B cell (primary cell): ENCODE results near the gene MAD1L1. TPM values are rescaled to one million over a fixed set of nuclear protein-coding genes. Genes with fewer than 3 reads are reported as not detected.
A peak's percentile ranks its signal among the peaks of the same experiment; 100 is the strongest.

Experiments
- ATAC-seq: fragments of 200-7000 bp; cut with Tn5 transposase; one replicate; pipeline ENCODE4 v1.10.0; 2021; ENCODE audit warnings: low read depth, mild to moderate bottlenecking, moderate number of reproducible peaks, moderate library complexity
- CTCF ChIA-PET: fragments of 350-600 bp; sonication (Branson Sonifier 250); formaldehyde crosslinking; loops from one replicate; lab custom pipeline; 2021; ENCODE audit warnings: antibody characterized with exemption, inconsistent platforms; lab: Charles Lee
- POLR2A ChIA-PET: fragments of 350-600 bp; sonication (Branson Sonifier 250); formaldehyde crosslinking; loops from one replicate; lab custom pipeline; 2021; ENCODE audit warnings: antibody characterized with exemption; lab: Charles Lee
- DNase-seq: peaks from one replicate; pipeline ENCODE4 v3.0.0; 2013
- H2AFZ ChIP-seq: 2 replicates; pipeline ENCODE4 v1.6.1; 2012; ENCODE audit warnings: mild to moderate bottlenecking, low read depth, low read length; ENCODE audit not compliant: insufficient read depth, poor library complexity, severe bottlenecking
- H3K27ac ChIP-seq, 2 donors: 1 replicate in 1 of 2; 2 replicates in 1 of 2; pipeline ENCODE4 v1.5.1; 2012 to 2013; ENCODE audit warnings: low read length in 2 of 2, mild to moderate bottlenecking in 2 of 2, moderate library complexity in 1 of 2
- H3K27me3 ChIP-seq, 4 experiments: fragments of 200-600 bp in 1 of 4; sonication (generic) in 1 of 4; replicated peaks in 1 of 4; 1 replicate in 2 of 4; 2 replicates in 2 of 4; pipeline versions ENCODE4 v1.6.1 to v1.7.0; 2013 to 2016; ENCODE audit warnings: low read length in 3 of 4, mild to moderate bottlenecking in 2 of 4, mixed read lengths in 1 of 4, moderate library complexity in 1 of 4; ENCODE audit not compliant: insufficient read depth in 4 of 4, control insufficient read depth in 3 of 4; ENCODE audit errors: control extremely low read depth in 1 of 4
- H3K36me3 ChIP-seq, 2 experiments: replicated peaks in 1 of 2; 1 replicate in 1 of 2; 2 replicates in 1 of 2; pipeline versions ENCODE4 v1.6.1 to v1.7.1; 2013; ENCODE audit warnings: low read length in 1 of 2; ENCODE audit not compliant: insufficient read depth in 2 of 2, control insufficient read depth in 1 of 2; ENCODE audit errors: control extremely low read depth in 1 of 2, extremely low read depth in 1 of 2
- H3K4me1 ChIP-seq, 2 donors: fragments of 200-600 bp in 1 of 2; sonication (generic) in 1 of 2; 1 replicate in 1 of 2; 2 replicates in 1 of 2; pipeline versions ENCODE4 v1.5.1 to v1.6.1; 2013 to 2017; ENCODE audit warnings: low read length in 2 of 2; ENCODE audit not compliant: control insufficient read depth in 2 of 2, insufficient read depth in 2 of 2
- H3K4me2 ChIP-seq: replicated peaks from 2 replicates; pipeline ENCODE3; 2012; ENCODE audit warnings: mild to moderate bottlenecking, low read depth, low read length; ENCODE audit not compliant: poor library complexity, severe bottlenecking
- H3K4me3 ChIP-seq, 5 experiments: fragments of 200-600 bp in 1 of 5; sonication (generic) in 1 of 5; 1 replicate in 3 of 5; 2 replicates in 2 of 5; pipeline versions ENCODE4 v1.5.1 to v1.7.0; 2011 to 2016; ENCODE audit warnings: low read length in 4 of 5, mild to moderate bottlenecking in 4 of 5, low read depth in 2 of 5, control low read depth in 1 of 5, moderate library complexity in 1 of 5; ENCODE audit not compliant: insufficient read depth in 1 of 5; ENCODE audit errors: control extremely low read depth in 1 of 5, extremely low read depth in 1 of 5
- H3K79me2 ChIP-seq: fragments of 200-600 bp; sonication (generic); one replicate; pipeline ENCODE4 v1.6.0; 2016; ENCODE audit warnings: low read length; ENCODE audit not compliant: control insufficient read depth, insufficient read depth
- H3K9ac ChIP-seq: fragments of 200-600 bp; sonication (generic); 2 replicates; pipeline ENCODE4 v1.6.1; 2017; ENCODE audit warnings: mild to moderate bottlenecking, low read length, moderate library complexity
- H3K9me3 ChIP-seq, 3 donors: one replicate each; pipeline versions ENCODE4 v1.6.1 to v1.7.1; 2013; ENCODE audit warnings: low read length in 2 of 3; ENCODE audit not compliant: control insufficient read depth in 2 of 3, insufficient read depth in 1 of 3; ENCODE audit errors: control extremely low read depth in 1 of 3
- H4K20me1 ChIP-seq: 2 replicates; pipeline ENCODE4 v1.6.0; 2012; ENCODE audit warnings: mild to moderate bottlenecking, low read length; ENCODE audit not compliant: insufficient read depth, control insufficient read depth, poor library complexity, severe bottlenecking
- H3K27ac Mint-ChIP-seq: one replicate; pipeline ENCODE4 v1.8.0; 2021; ENCODE audit warnings: mixed read lengths
- H3K27me3 Mint-ChIP-seq: one replicate; pipeline ENCODE4 v1.8.0; 2021; ENCODE audit warnings: mixed read lengths
- H3K4me1 Mint-ChIP-seq: one replicate; pipeline ENCODE4 v1.8.0; 2021; ENCODE audit warnings: mixed read lengths
- H3K4me3 Mint-ChIP-seq: one replicate; pipeline ENCODE4 v1.8.0; 2021; ENCODE audit warnings: mixed read lengths
- H3K9me3 Mint-ChIP-seq: one replicate; pipeline ENCODE4 v1.8.0; 2022; ENCODE audit warnings: mixed read lengths; ENCODE audit not compliant: insufficient read depth
- EZH2 ChIP-seq: IDR thresholded peaks from 2 replicates; pipeline ENCODE4 v1.6.1; 2012; ENCODE audit warnings: borderline replicate concordance, low read depth, mild to moderate bottlenecking, moderate library complexity, low read length; ENCODE audit not compliant: insufficient read depth, poor library complexity, severe bottlenecking
- WGBS: methylation state at CpG from one replicate; pipeline ENCODE4 v1.1.5; 2013; ENCODE audit warnings: missing lambda C conversion rate; ENCODE audit not compliant: insufficient coverage; 5-methylcytosine and 5-hydroxymethylcytosine counted together
- intact Hi-C: fragments of 100-400 bp; cut with micrococcal nuclease; formaldehyde crosslinking; loops from one replicate; pipeline ENCODE4 v1.10.0; 2022
- polyA plus RNA-seq: library from polyadenylated mRNA; depleted of rRNA; stranded (reverse); fragments of >200 nt; gene quantifications from 2 replicates; pipeline ENCODE4 v1.2.3, GENCODE V29; 2012
- total RNA-seq, 2 donors: library from RNA; stranded (reverse); fragments of 120-200 nt in 1 of 2; gene quantifications; 1 replicate in 1 of 2; 2 replicates in 1 of 2; pipeline versions ENCODE4 v1.2.3 to v1.2.4, GENCODE V29; 2013 to 2022
- TF ChIP-seq, protein P1 (sequence below): fragments of 200-600 bp; IDR thresholded peaks from one replicate; pipeline ENCODE4 v1.8.0; 2022; ENCODE audit warnings: antibody characterized with exemption, mild to moderate bottlenecking

The MAD1L1 gene
- total and polyA plus RNA-seq, 2 donors (not counting 1 experiment from before 2014, with no cell fraction given), result 86.7 to 110 TPM

- Mint-ChIP-seq H3K9me3 (no peaks in the 10 kb centered on the region), H3K27me3 (no peaks in the 10 kb centered on the region), H3K27ac (peak overlapping the region; percentile 46), H3K4me3 (no peak overlapping the region), H3K4me1 (peaks cover 33% of the 10 kb centered on the region)
- DNase-seq (no peak), ATAC-seq (peak; percentile 50)
- TF ChIP-seq, protein P1, sequence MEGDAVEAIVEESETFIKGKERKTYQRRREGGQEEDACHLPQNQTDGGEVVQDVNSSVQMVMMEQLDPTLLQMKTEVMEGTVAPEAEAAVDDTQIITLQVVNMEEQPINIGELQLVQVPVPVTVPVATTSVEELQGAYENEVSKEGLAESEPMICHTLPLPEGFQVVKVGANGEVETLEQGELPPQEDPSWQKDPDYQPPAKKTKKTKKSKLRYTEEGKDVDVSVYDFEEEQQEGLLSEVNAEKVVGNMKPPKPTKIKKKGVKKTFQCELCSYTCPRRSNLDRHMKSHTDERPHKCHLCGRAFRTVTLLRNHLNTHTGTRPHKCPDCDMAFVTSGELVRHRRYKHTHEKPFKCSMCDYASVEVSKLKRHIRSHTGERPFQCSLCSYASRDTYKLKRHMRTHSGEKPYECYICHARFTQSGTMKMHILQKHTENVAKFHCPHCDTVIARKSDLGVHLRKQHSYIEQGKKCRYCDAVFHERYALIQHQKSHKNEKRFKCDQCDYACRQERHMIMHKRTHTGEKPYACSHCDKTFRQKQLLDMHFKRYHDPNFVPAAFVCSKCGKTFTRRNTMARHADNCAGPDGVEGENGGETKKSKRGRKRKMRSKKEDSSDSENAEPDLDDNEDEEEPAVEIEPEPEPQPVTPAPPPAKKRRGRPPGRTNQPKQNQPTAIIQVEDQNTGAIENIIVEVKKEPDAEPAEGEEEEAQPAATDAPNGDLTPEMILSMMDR, result no peak
- no peak for TF ChIP-seq EZH2
- Histone ChIP-seq H3K79me2 (peaks cover 6% of the 10 kb centered on the region), H3K36me3 (peaks cover 0 to 40% of the 10 kb centered on the region in 2 experiments), H3K4me3 (no peak overlapping the region), H3K4me2 (no peak overlapping the region), H4K20me1 (peaks cover 21% of the 10 kb centered on the region), H3K4me1 (peaks cover 13 to 28% of the 10 kb centered on the region in 2 donors), H3K27ac (peak overlapping the region in 1 of 2 donors; percentile 49), H3K9me3 (peaks cover 0 to 4% (median 0%) of the 10 kb centered on the region in 3 donors), H3K27me3 (no peaks in the 10 kb centered on the region), H3K9ac (no peak overlapping the region), H2AFZ (no peak overlapping the region)
- ChIA-PET POLR2A (no interaction called here), CTCF (interaction anchor here (0.5 to 2.2 kb wide), 2 partner anchors 10 to 14 kb away, joined by 3 to 6 read pairs; partner anchors contain the start of genes MRM2 and NUDT1)
- WGBS, result 87% methylated on average over 21 of the region's 24 CpGs
- intact Hi-C loops, result no loop called here
These were observed 19.4 kb upstream of the MAD1L1 start for GRCh38 chr7:2251841-2252771.

DNA sequence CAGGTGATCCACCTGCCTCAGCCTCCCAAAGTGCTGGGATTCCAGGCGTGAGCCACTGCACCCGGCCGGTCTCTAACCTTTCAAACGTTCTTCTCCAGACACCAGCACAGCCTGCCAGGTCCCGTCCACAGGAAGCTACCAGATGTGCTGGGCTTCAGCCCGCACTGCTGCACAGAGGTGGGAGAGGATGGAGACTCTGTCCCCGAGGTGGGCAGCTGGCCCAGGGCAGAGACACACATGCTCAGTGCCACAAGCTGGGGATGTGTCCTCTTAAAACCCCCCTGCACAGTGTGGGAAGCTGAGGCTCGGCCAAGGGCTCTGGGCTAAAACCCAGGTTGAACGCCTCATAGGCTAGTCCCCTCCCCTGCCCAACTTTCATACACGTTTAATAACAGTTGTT is 18.6 kb upstream of the MAD1L1 start:
- Histone ChIP-seq H3K27ac (no peak overlapping the region), H4K20me1 (peaks cover 17% of the 10 kb centered on the region), H3K27me3 (no peaks in the 10 kb centered on the region), H3K79me2 (peaks cover 6% of the 10 kb centered on the region), H2AFZ (no peak overlapping the region), H3K4me2 (no peak overlapping the region), H3K36me3 (peaks cover 0 to 33% of the 10 kb centered on the region in 2 experiments), H3K9ac (no peak overlapping the region), H3K4me3 (no peak overlapping the region), H3K9me3 (peaks cover 0 to 4% (median 0%) of the 10 kb centered on the region in 3 donors), H3K4me1 (peaks cover 17 to 34% of the 10 kb centered on the region in 2 donors)
- TF ChIP-seq EZH2, result no peak
- TF ChIP-seq, protein P1, result no peak
- Mint-ChIP-seq H3K27me3 (no peaks in the 10 kb centered on the region), H3K4me1 (peaks cover 38% of the 10 kb centered on the region), H3K4me3 (no peak overlapping the region), H3K9me3 (no peaks in the 10 kb centered on the region), H3K27ac (no peak overlapping the region)
- intact Hi-C loops, result no loop called here
- 98% methylated on average over 8 of the region's 10 CpGs for WGBS
- DNase-seq, result no peak
- no peak for ATAC-seq
- POLR2A ChIA-PET, result interaction anchor here (1.2 kb wide), 1 partner anchor 10 kb away, joined by 3 read pairs; no protein-coding TSS in a partner anchor
- CTCF ChIA-PET, result interaction anchor here (0.5 to 2.2 kb wide), 2 partner anchors 10 to 13 kb away, joined by 3 to 6 read pairs; partner anchors contain the start of genes MRM2 and NUDT1
